Central memory CD4-positive, alpha-beta T cell (primary cell): ENCODE results near the gene AADACL4.
"Not testable (repeated sequence)": the region's sequence is repeated elsewhere in the genome, so short reads cannot be mapped to it uniquely, and the experiment has no call there.

Experiments
- DNase-seq: peaks from one replicate; pipeline ENCODE4 v3.0.0; 2022

AADACL4 gene

GRCh38 chr1:12629985-12630760, 13.7 kb upstream of the AADACL4 start:
- no peak for DNase-seq

GRCh38 chr1:12630946-12631530, 12.8 kb upstream of the AADACL4 start:
- DNase-seq = no peak

GRCh38 chr1:12631571-12631970, 12.3 kb upstream of the AADACL4 start:
- DNase-seq = no peak

- DNase-seq = no peak
These were observed 9.7 kb upstream of the AADACL4 start for GRCh38 chr1:12634156-12634555.

GRCh38 chr1:12634696-12635202, 9.1 kb upstream of the AADACL4 start:
- DNase-seq = no peak

- no peak for DNase-seq
These were observed 7.6 kb upstream of the AADACL4 start for GRCh38 chr1:12636098-12636950.

- DNase-seq = no peak
These were observed 6.2 kb upstream of the AADACL4 start for GRCh38 chr1:12637693-12638092.

- no peak for DNase-seq
These were observed 3.5 kb upstream of the AADACL4 start for GRCh38 chr1:12640237-12640957.

GRCh38 chr1:12640958-12641272, 3.0 kb upstream of the AADACL4 start:
- DNase-seq = no peak

- DNase-seq = no peak
These were observed 806 bp upstream of the AADACL4 start for GRCh38 chr1:12643079-12643478.

- no peak for DNase-seq
These were observed 352 bp downstream of the AADACL4 start for GRCh38 chr1:12644237-12644636.

- no peak for DNase-seq
These were observed 944 bp downstream of the AADACL4 start for GRCh38 chr1:12644829-12645228.

GRCh38 chr1:12645401-12645800, 1.5 kb downstream of the AADACL4 start:
- not testable (repeated sequence) for DNase-seq

- DNase-seq = no peak
These were observed 4.9 kb downstream of the AADACL4 start for GRCh38 chr1:12648741-12649140.

GRCh38 chr1:12649971-12650421, 6.1 kb downstream of the AADACL4 start:
- DNase-seq = no peak

- no peak for DNase-seq
These were observed 10.2 kb downstream of the AADACL4 start for GRCh38 chr1:12654004-12654567.

- DNase-seq = no peak
These were observed 10.8 kb downstream of the AADACL4 start for GRCh38 chr1:12654657-12655056.

- DNase-seq = no peak
These were observed 12.7 kb downstream of the AADACL4 start for GRCh38 chr1:12656575-12656974.

- no peak for DNase-seq
These were observed 13.4 kb downstream of the AADACL4 start for GRCh38 chr1:12657060-12657884.

GRCh38 chr1:12657885-12658512, 14.1 kb downstream of the AADACL4 start:
- not testable (repeated sequence) for DNase-seq
